Measurements from ENCODE around the gene CACNA1D.

The CACNA1D gene

GRCh38 chr3:53693451-53693850 is 199.0 kb downstream of the CACNA1D start:
- no peak overlapping the region for H4K8ac ChIP-seq (ENCODE audit: low read depth, low read length)
- no peak for DNase-seq (ENCODE audit: low spot score)

DNA sequence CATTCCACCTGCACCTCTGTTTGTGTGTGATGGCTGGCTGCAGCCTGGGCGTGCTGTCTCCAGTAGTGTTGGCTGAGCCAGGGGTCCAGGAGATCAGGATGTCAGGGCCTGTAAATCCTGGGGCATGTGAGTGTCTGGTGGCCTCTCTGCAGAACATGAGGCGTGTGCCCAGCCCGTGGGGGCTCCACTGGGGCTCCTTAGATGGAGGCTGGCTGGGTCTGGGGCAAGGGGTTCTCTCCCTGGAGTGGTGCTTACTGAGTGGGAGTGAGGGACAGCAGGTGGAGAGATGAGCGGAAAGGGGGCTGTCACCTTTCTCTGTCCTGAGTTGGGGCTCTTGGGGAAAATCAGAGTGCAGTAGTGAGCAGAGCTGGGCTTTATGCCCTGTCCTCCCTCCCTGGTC is 199.6 kb downstream of the CACNA1D start:
- Histone ChIP-seq H2AK5ac (ENCODE audit: low read depth, low read length) (peak overlapping the region; percentile 17), H2BK15ac (ENCODE audit: low read length) (no peak overlapping the region), H3K79me1 (ENCODE audit: low read depth, low read length) (no peaks in the 10 kb centered on the region), H4K8ac (ENCODE audit: low read depth, low read length) (no peak overlapping the region), H3K18ac (ENCODE audit: low read length) (peak overlapping the region; percentile 68), H3K4me2 (ENCODE audit: insufficient read depth, low read length, poor library complexity, severe bottlenecking) (no peak overlapping the region), H3K4me1 (ENCODE audit: control insufficient read depth in 2 of 2, insufficient read depth in 1 of 2, low read depth in 1 of 2, low read length in 2 of 2) (peaks cover 0 to 1% of the 10 kb centered on the region in 2 donors), H3K9ac (ENCODE audit: low read depth, low read length, poor library complexity) (no peak overlapping the region), H3K23ac (ENCODE audit: low read depth, low read length, poor library complexity) (peak overlapping the region; percentile 9), H2BK120ac (ENCODE audit: low read depth, low read length) (no peak overlapping the region), H4K91ac (ENCODE audit: low read depth, low read length, poor library complexity) (no peak overlapping the region), H3K4ac (ENCODE audit: low read length) (no peak overlapping the region), H3K27me3 (ENCODE audit: control insufficient read depth in 3 of 3, insufficient read depth in 3 of 3, low read depth in 1 of 3, low read length in 3 of 3) (no peaks in the 10 kb centered on the region), H3K36me3 (replicated peaks in 1 of 2; ENCODE audit: control insufficient read depth in 2 of 2, insufficient read depth in 2 of 2, low read length in 2 of 2) (no peaks in the 10 kb centered on the region), H3K14ac (ENCODE audit: low read length) (no peak overlapping the region), H3K27ac (replicated peaks; ENCODE audit: low read length) (no peak overlapping the region), H2BK12ac (ENCODE audit: low read length) (no peak overlapping the region), H3K4me3 (ENCODE audit: low read length in 2 of 2) (no peak overlapping the region), H2AFZ (ENCODE audit: low read length) (no peak overlapping the region), H2BK5ac (ENCODE audit: low read length) (no peak overlapping the region), H3K9me3 (replicated peaks in 1 of 2; ENCODE audit: control insufficient read depth in 2 of 2, insufficient read depth in 1 of 2, low read depth in 1 of 2, low read length in 2 of 2) (no peaks in the 10 kb centered on the region)
- WGBS, 2 donors (ENCODE audit: extremely low coverage in 2 of 2, insufficient read length in 2 of 2, insufficient replicate concordance in 1 of 2): no CpG with 5 or more reads among the region's 4 CpGs
- no peak for DNase-seq (ENCODE audit: low spot score)

More at GRCh38 chr3:53693451-53693850, 199.0 kb downstream of the CACNA1D start:
- Histone ChIP-seq H3K18ac (ENCODE audit: low read length) (no peak overlapping the region), H3K14ac (ENCODE audit: low read length) (no peak overlapping the region), H3K27ac (replicated peaks; ENCODE audit: low read length) (no peak overlapping the region), H2AFZ (ENCODE audit: low read length) (no peak overlapping the region), H3K4me1 (ENCODE audit: control insufficient read depth in 2 of 2, insufficient read depth in 1 of 2, low read depth in 1 of 2, low read length in 2 of 2) (peaks cover 0 to 1% of the 10 kb centered on the region in 2 donors), H3K4me2 (ENCODE audit: insufficient read depth, low read length, poor library complexity, severe bottlenecking) (no peak overlapping the region), H3K23ac (ENCODE audit: low read depth, low read length, poor library complexity) (no peak overlapping the region), H2BK5ac (ENCODE audit: low read length) (no peak overlapping the region), H3K4ac (ENCODE audit: low read length) (no peak overlapping the region), H2BK120ac (ENCODE audit: low read depth, low read length) (no peak overlapping the region), H2BK15ac (ENCODE audit: low read length) (no peak overlapping the region), H2BK12ac (ENCODE audit: low read length) (no peak overlapping the region), H3K36me3 (replicated peaks in 1 of 2; ENCODE audit: control insufficient read depth in 2 of 2, insufficient read depth in 2 of 2, low read length in 2 of 2) (no peaks in the 10 kb centered on the region), H3K9ac (ENCODE audit: low read depth, low read length, poor library complexity) (no peak overlapping the region), H3K9me3 (replicated peaks in 1 of 2; ENCODE audit: control insufficient read depth in 2 of 2, insufficient read depth in 1 of 2, low read depth in 1 of 2, low read length in 2 of 2) (no peaks in the 10 kb centered on the region), H2AK5ac (ENCODE audit: low read depth, low read length) (no peak overlapping the region), H4K91ac (ENCODE audit: low read depth, low read length, poor library complexity) (no peak overlapping the region), H3K4me3 (ENCODE audit: low read length in 2 of 2) (no peak overlapping the region), H3K79me1 (ENCODE audit: low read depth, low read length) (no peaks in the 10 kb centered on the region), H3K27me3 (ENCODE audit: control insufficient read depth in 3 of 3, insufficient read depth in 3 of 3, low read depth in 1 of 3, low read length in 3 of 3) (no peaks in the 10 kb centered on the region)
- WGBS, 2 donors (ENCODE audit: extremely low coverage in 2 of 2, insufficient read length in 2 of 2, insufficient replicate concordance in 1 of 2): no CpG with 5 or more reads among the region's 2 CpGs

GRCh38 chr3:53694666-53695323 is 200.4 kb downstream of the CACNA1D start:
- Histone ChIP-seq H3K27me3 (ENCODE audit: control insufficient read depth in 3 of 3, insufficient read depth in 3 of 3, low read depth in 1 of 3, low read length in 3 of 3) (no peaks in the 10 kb centered on the region), H3K79me1 (ENCODE audit: low read depth, low read length) (no peaks in the 10 kb centered on the region), H3K36me3 (replicated peaks in 1 of 2; ENCODE audit: control insufficient read depth in 2 of 2, insufficient read depth in 2 of 2, low read length in 2 of 2) (no peaks in the 10 kb centered on the region), H2AFZ (ENCODE audit: low read length) (no peak overlapping the region), H4K91ac (ENCODE audit: low read depth, low read length, poor library complexity) (no peak overlapping the region), H4K8ac (ENCODE audit: low read depth, low read length) (no peak overlapping the region), H3K18ac (ENCODE audit: low read length) (no peak overlapping the region), H3K14ac (ENCODE audit: low read length) (peak overlapping the region; percentile 10), H2BK120ac (ENCODE audit: low read depth, low read length) (no peak overlapping the region), H2BK15ac (ENCODE audit: low read length) (no peak overlapping the region), H3K4ac (ENCODE audit: low read length) (no peak overlapping the region), H3K23ac (ENCODE audit: low read depth, low read length, poor library complexity) (no peak overlapping the region), H2AK5ac (ENCODE audit: low read depth, low read length) (peak overlapping the region; percentile 65), H3K27ac (replicated peaks; ENCODE audit: low read length) (no peak overlapping the region), H2BK12ac (ENCODE audit: low read length) (no peak overlapping the region), H3K4me3 (ENCODE audit: low read length in 2 of 2) (no peak overlapping the region), H3K9ac (ENCODE audit: low read depth, low read length, poor library complexity) (no peak overlapping the region), H3K4me2 (ENCODE audit: insufficient read depth, low read length, poor library complexity, severe bottlenecking) (no peak overlapping the region), H3K4me1 (ENCODE audit: control insufficient read depth in 2 of 2, insufficient read depth in 1 of 2, low read depth in 1 of 2, low read length in 2 of 2) (peaks cover 0 to 1% of the 10 kb centered on the region in 2 donors), H2BK5ac (ENCODE audit: low read length) (no peak overlapping the region), H3K9me3 (replicated peaks in 1 of 2; ENCODE audit: control insufficient read depth in 2 of 2, insufficient read depth in 1 of 2, low read depth in 1 of 2, low read length in 2 of 2) (no peaks in the 10 kb centered on the region)
- DNase-seq (ENCODE audit: low spot score): no peak
- WGBS, 2 donors (ENCODE audit: extremely low coverage in 2 of 2, insufficient read length in 2 of 2, insufficient replicate concordance in 1 of 2): no CpG with 5 or more reads among the region's 15 CpGs

DNA sequence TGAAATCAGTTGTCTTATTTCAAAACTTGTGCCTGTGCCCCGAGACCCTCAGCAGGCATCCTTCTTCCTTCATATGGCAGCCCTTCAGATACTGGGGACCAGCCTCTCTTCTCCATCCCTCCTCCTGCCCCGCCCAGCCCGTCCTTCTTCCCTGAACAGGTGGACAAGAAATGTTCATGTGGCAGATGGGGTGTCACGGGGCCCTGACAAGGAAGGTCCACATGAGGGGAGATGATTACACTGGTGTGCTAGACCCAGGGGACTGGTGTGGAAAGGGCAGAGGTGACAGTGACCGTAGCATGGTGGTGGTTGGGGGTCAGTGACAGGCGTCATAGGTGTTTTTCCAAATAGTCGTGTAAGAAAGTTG is 200.9 kb downstream of the CACNA1D start:
- Histone ChIP-seq H3K14ac (ENCODE audit: low read length) (no peak overlapping the region), H4K91ac (ENCODE audit: low read depth, low read length, poor library complexity) (no peak overlapping the region), H3K23ac (ENCODE audit: low read depth, low read length, poor library complexity) (no peak overlapping the region), H2BK15ac (ENCODE audit: low read length) (no peak overlapping the region), H2AK5ac (ENCODE audit: low read depth, low read length) (peak overlapping the region; percentile 65), H2AFZ (ENCODE audit: low read length) (no peak overlapping the region), H3K27ac (replicated peaks; ENCODE audit: low read length) (no peak overlapping the region), H4K8ac (ENCODE audit: low read depth, low read length) (no peak overlapping the region), H3K9me3 (replicated peaks in 1 of 2; ENCODE audit: control insufficient read depth in 2 of 2, insufficient read depth in 1 of 2, low read depth in 1 of 2, low read length in 2 of 2) (no peaks in the 10 kb centered on the region), H3K4me3 (ENCODE audit: low read length in 2 of 2) (no peak overlapping the region), H3K4ac (ENCODE audit: low read length) (no peak overlapping the region), H3K18ac (ENCODE audit: low read length) (no peak overlapping the region), H3K36me3 (replicated peaks in 1 of 2; ENCODE audit: control insufficient read depth in 2 of 2, insufficient read depth in 2 of 2, low read length in 2 of 2) (no peaks in the 10 kb centered on the region), H3K9ac (ENCODE audit: low read depth, low read length, poor library complexity) (no peak overlapping the region), H3K79me1 (ENCODE audit: low read depth, low read length) (no peaks in the 10 kb centered on the region), H3K4me2 (ENCODE audit: insufficient read depth, low read length, poor library complexity, severe bottlenecking) (no peak overlapping the region), H3K4me1 (ENCODE audit: control insufficient read depth in 2 of 2, insufficient read depth in 1 of 2, low read depth in 1 of 2, low read length in 2 of 2) (peaks cover 0 to 1% of the 10 kb centered on the region in 2 donors), H2BK120ac (ENCODE audit: low read depth, low read length) (no peak overlapping the region), H3K27me3 (ENCODE audit: control insufficient read depth in 3 of 3, insufficient read depth in 3 of 3, low read depth in 1 of 3, low read length in 3 of 3) (no peaks in the 10 kb centered on the region), H2BK5ac (ENCODE audit: low read length) (no peak overlapping the region), H2BK12ac (ENCODE audit: low read length) (no peak overlapping the region)
- no CpG with 5 or more reads among the region's 7 CpGs for WGBS, 2 donors (ENCODE audit: extremely low coverage in 2 of 2, insufficient read length in 2 of 2, insufficient replicate concordance in 1 of 2)
- DNase-seq (ENCODE audit: low spot score): no peak

All from neuronal stem cell (in vitro differentiated cells).